Measurements from ENCODE around the gene GSTO2. TPM values are rescaled to one million over a fixed set of nuclear protein-coding genes. Genes with fewer than 3 reads are reported as not detected.
A peak's percentile ranks its signal among the peaks of the same experiment; 100 is the strongest.

Gene GSTO2
- total RNA-seq, 1 donor from 2014 or later: 7.8 TPM

DNA sequence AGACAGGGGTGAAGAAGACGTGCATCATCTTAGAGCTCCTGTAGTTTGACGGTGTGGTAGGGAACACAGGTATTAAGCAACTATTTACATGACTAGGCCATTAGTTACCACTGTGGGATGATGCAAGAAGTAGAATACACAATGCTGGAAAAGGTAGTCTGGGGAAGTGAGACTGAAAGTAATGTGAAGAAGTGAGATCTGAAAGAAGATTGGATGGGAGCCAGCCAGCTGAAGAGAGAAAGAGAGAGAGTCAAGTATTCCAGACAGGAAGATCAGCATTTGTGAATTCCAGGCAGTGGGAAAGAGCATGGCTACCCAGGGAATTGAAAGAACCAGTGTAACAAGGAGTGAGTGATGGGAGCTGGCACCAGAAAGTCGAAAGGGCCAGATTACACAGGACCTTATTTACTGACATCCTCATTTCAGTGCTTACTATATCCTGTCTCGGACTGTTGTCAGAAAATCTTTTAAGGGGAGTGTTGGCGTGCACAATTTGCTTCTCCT, 80.7 kb downstream of the GSTO2 start:
- Histone ChIP-seq H3K4me3 (peak overlapping the region; percentile 22), H3K4me1 (peaks cover 53% of the 10 kb centered on the region), H3K36me3 (no peaks in the 10 kb centered on the region), H3K9me3 (no peaks in the 10 kb centered on the region), H3K27ac (peak overlapping the region; percentile 74), H3K27me3 (ENCODE audit: low read depth) (no peaks in the 10 kb centered on the region)
- TF ChIP-seq, protein P1, sequence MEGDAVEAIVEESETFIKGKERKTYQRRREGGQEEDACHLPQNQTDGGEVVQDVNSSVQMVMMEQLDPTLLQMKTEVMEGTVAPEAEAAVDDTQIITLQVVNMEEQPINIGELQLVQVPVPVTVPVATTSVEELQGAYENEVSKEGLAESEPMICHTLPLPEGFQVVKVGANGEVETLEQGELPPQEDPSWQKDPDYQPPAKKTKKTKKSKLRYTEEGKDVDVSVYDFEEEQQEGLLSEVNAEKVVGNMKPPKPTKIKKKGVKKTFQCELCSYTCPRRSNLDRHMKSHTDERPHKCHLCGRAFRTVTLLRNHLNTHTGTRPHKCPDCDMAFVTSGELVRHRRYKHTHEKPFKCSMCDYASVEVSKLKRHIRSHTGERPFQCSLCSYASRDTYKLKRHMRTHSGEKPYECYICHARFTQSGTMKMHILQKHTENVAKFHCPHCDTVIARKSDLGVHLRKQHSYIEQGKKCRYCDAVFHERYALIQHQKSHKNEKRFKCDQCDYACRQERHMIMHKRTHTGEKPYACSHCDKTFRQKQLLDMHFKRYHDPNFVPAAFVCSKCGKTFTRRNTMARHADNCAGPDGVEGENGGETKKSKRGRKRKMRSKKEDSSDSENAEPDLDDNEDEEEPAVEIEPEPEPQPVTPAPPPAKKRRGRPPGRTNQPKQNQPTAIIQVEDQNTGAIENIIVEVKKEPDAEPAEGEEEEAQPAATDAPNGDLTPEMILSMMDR (IDR thresholded peaks at IDR 0.05): no peak
- DNase-seq (no peak), ATAC-seq (peak; percentile 71 to 75)
- intact Hi-C loops (cut with DNase I): loop anchor here (5.0 kb wide), 1 partner anchor 57 kb away; no protein-coding TSS in a partner anchor

DNA sequence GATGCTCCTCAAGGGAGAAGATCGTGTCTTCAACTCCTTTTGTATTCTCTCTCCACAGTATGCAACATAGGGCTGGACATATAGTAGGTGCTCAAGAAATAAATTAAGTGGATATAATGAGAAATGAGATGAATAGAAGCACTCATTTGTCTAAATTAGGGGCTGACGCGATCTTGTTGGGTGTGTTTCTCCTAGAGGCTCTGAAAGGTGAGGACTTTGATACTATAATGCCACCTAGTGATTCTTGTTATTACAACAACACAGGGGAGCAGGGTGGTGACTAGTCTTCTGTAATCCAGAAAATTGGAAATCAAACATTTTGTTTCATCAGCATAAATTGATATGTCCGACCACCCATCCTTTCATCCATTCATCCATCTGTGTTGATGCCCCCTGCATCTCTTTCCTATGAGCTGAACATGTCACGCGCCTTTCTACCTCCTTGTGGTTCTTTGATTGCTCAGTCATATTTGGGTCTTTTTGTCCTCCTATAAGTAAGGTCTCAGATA, 81.2 kb downstream of the GSTO2 start:
- DNase-seq (no peak), ATAC-seq (peak; percentile 71 to 84)
- Histone ChIP-seq H3K36me3 (no peaks in the 10 kb centered on the region), H3K27ac (peak overlapping the region; percentile 74), H3K27me3 (ENCODE audit: low read depth) (no peaks in the 10 kb centered on the region), H3K4me1 (peaks cover 53% of the 10 kb centered on the region), H3K4me3 (peak overlapping the region; percentile 22), H3K9me3 (no peaks in the 10 kb centered on the region)
- TF ChIP-seq, protein P1 (IDR thresholded peaks at IDR 0.05): peak; percentile 64
- intact Hi-C loops (cut with DNase I): loop anchor here (5.0 kb wide), 1 partner anchor 58 kb away; no protein-coding TSS in a partner anchor

DNA sequence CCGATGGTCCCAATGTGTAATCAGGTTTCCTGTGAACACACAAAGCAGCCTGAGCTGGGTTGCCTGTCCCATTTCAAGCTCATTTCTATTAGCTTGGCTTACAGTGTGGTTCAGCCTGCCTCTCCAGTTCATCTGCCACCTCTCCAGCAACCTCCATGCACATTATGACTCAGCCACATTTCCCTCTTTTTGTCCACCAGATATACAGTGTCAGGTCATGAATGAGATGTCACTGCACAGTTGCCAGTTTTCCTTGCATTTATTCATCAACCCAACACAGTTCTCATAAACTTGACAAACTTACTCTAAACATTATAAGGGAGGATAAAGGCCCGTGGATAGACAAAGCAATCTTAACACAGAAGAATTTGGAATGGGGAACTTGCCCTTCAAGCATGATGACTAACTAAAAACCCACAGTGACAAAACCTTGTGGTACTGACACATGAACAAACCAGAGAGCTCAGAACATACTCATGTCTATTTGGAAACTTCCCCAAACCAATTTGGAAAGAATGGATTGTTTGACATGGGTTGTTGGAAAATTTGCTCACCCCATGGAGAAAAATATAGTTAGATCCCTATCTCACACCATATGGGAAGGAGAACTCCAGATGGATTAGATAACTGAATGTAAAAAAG, 82.2 kb downstream of the GSTO2 start:
- ATAC-seq (peak; percentile 11 to 19), DNase-seq (no peak)
- H3K9me3 ChIP-seq: no peaks in the 10 kb centered on the region
- H3K27me3 ChIP-seq (ENCODE audit: low read depth): no peaks in the 10 kb centered on the region
- peaks cover 53% of the 10 kb centered on the region for H3K4me1 ChIP-seq
- no peak overlapping the region for H3K4me3 ChIP-seq
- intact Hi-C loops (cut with DNase I): loop anchor here (5.0 kb wide), 1 partner anchor 59 kb away; no protein-coding TSS in a partner anchor
- peak overlapping the region; percentile 74 for H3K27ac ChIP-seq
- TF ChIP-seq, protein P1 (IDR thresholded peaks at IDR 0.05): no peak
- no peaks in the 10 kb centered on the region for H3K36me3 ChIP-seq

DNA sequence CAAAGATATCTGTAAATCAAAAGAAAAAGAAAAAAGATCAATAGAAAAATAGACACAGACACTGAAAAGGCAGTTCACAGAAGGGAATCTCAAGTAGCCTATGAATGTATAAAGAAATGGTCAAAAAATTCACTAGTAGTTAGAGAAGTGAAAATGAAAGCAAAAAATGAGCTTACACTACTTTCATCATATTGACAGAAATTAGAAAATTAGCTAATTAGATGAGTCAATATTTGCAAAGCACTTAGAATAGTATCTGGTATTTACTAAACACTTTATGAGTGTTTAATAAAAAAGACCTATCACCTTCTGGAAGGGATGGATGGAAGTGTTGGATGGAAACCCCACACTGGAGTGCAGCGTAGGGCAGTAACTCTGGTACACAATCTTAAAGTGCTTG, 82.9 kb downstream of the GSTO2 start:
- TF ChIP-seq, protein P1 (IDR thresholded peaks at IDR 0.05): no peak
- peak overlapping the region; percentile 7 for H3K4me3 ChIP-seq
- DNase-seq (no peak), ATAC-seq (peak in 1 of 2 donors; percentile 34)
- H3K27me3 ChIP-seq (ENCODE audit: low read depth): no peaks in the 10 kb centered on the region
- peak overlapping the region; percentile 38 for H3K27ac ChIP-seq
- no peaks in the 10 kb centered on the region for H3K36me3 ChIP-seq
- no peaks in the 10 kb centered on the region for H3K9me3 ChIP-seq
- intact Hi-C loops (cut with DNase I): loop anchor here (5.0 kb wide), 1 partner anchor 60 kb away; no protein-coding TSS in a partner anchor
- peaks cover 53% of the 10 kb centered on the region for H3K4me1 ChIP-seq

DNA sequence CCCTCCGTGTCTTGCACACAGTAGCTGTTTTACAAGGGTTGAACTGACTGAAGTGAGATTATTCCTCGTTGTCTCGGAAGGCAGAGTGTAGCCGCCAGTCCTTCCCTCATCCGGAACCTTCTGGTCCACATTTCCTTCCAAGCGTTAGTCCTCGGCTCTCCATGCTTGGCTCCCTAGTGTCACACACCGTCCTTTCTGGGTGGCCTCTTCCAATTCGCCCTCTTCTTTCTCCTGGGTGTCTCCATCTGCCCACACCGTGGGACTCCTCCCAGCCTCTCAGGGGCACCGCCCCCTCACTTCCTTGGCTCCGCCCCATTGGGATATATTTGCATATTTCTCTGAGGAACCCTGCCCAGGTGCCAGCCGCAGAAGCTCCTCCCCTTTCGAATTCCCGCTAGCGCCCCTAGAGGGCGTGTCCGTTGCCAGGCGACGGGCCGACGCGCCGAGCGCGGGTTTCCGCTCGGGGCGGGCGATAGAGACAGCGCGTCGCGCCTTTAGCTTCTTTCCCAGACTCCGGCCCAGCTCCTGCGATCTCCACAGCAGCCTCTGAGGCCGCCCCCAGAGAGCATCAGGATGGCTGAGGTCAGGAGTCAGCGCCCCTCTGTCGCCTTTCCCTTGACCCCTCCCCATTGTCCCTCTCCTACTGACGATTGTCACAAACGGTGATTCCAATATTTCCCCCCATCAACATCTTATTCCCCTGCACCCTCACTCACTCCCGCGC, 84.5 kb downstream of the GSTO2 start, which contains the start of gene CFAP58:
Gene CFAP58, plus strand, starts transcription at position 509 of the 724 bp plus-strand sequence. Its CDS starts 65 bp downstream, at position 574.
- H3K9me3 ChIP-seq: no peaks in the 10 kb centered on the region
- H3K4me1 ChIP-seq: peaks cover 50% of the 10 kb centered on the region
- TF ChIP-seq, protein P1 (IDR thresholded peaks at IDR 0.05): peak; percentile 72
- H3K27ac ChIP-seq: peak within 1 kb of the TSS; percentile 15
- peak; percentile 95 for DNase-seq
- H3K27me3 ChIP-seq (ENCODE audit: low read depth): no peaks in the 10 kb centered on the region
- no peaks in the 10 kb centered on the region for H3K36me3 ChIP-seq
- H3K4me3 ChIP-seq: peak within 1 kb of the TSS; percentile 50
- ATAC-seq: peak; percentile 90 to 94
- intact Hi-C loops (cut with DNase I): loop anchor here (5.0 kb wide), 1 partner anchor 61 kb away; no protein-coding TSS in a partner anchor
